KMS-11 (cell line): ENCODE results near the gene LCORL.

Source experiments
- H2AFZ ChIP-seq: fragments of 200-600 bp; sonication (generic); 2 replicates; pipeline ENCODE4 v1.6.1; 2016; ENCODE audit warnings: antibody characterized with exemption, mixed run types, low read depth
- H3K27ac ChIP-seq: fragments of 200-600 bp; sonication (generic); 2 replicates; pipeline ENCODE4 v1.6.1; 2016; ENCODE audit warnings: mild to moderate bottlenecking, mixed run types
- H3K27me3 ChIP-seq: fragments of 200-600 bp; sonication (generic); 2 replicates; pipeline ENCODE4 v1.6.1; 2017; ENCODE audit warnings: mild to moderate bottlenecking, low read depth, mixed run types, moderate library complexity; ENCODE audit not compliant: insufficient read depth
- H3K36me3 ChIP-seq: fragments of 200-600 bp; sonication (generic); 2 replicates; pipeline ENCODE4 v1.6.1; 2017; ENCODE audit warnings: mild to moderate bottlenecking, mixed run types; ENCODE audit not compliant: insufficient read depth
- H3K4me1 ChIP-seq: fragments of 200-600 bp; sonication (generic); 2 replicates; pipeline ENCODE4 v1.6.1; 2016; ENCODE audit warnings: mild to moderate bottlenecking, low read depth, mixed run types; ENCODE audit not compliant: poor library complexity, severe bottlenecking
- H3K4me2 ChIP-seq: fragments of 200-600 bp; sonication (generic); 2 replicates; pipeline ENCODE4 v1.7.0; 2016; ENCODE audit warnings: mild to moderate bottlenecking, mixed run types
- H3K4me3 ChIP-seq: fragments of 200-600 bp; sonication (generic); IDR thresholded peaks from 2 replicates; pipeline ENCODE4 v1.6.1; 2017; ENCODE audit warnings: low read depth, low read length, mixed read lengths; ENCODE audit not compliant: insufficient read depth
- H3K79me2 ChIP-seq: fragments of 200-600 bp; sonication (generic); 2 replicates; pipeline ENCODE4 v1.6.1; 2016; ENCODE audit warnings: low read depth, mixed run types; ENCODE audit not compliant: insufficient read depth
- H3K9ac ChIP-seq: fragments of 200-600 bp; sonication (generic); 2 replicates; pipeline ENCODE4 v1.6.1; 2016; ENCODE audit warnings: mild to moderate bottlenecking, mixed run types
- H4K20me1 ChIP-seq: fragments of 200-600 bp; sonication (generic); 2 replicates; pipeline ENCODE4 v1.6.1; 2016; ENCODE audit warnings: mild to moderate bottlenecking, mixed run types; ENCODE audit not compliant: insufficient read depth
- CTCF ChIP-seq: fragments of 200-600 bp; sonication (generic); conservative IDR thresholded peaks from 2 replicates; pipeline ENCODE4 v1.6.1; 2017; ENCODE audit warnings: low read depth, mild to moderate bottlenecking, antibody characterized with exemption, low read length, moderate library complexity, mixed read lengths

The LCORL gene

GRCh38 chr4:17894421-17894820 lies 127.1 kb downstream of the LCORL start:
- Histone ChIP-seq H4K20me1 (no peaks in the 10 kb centered on the region), H3K27me3 (no peaks in the 10 kb centered on the region), H3K36me3 (no peaks in the 10 kb centered on the region), H3K79me2 (no peaks in the 10 kb centered on the region), H3K4me1 (no peaks in the 10 kb centered on the region), H2AFZ (no peak overlapping the region), H3K27ac (no peak overlapping the region), H3K4me2 (no peak overlapping the region), H3K4me3 (no peak overlapping the region), H3K9ac (no peak overlapping the region)
- no peak for TF ChIP-seq CTCF

GRCh38 chr4:17889692-17890091 lies 131.9 kb downstream of the LCORL start:
- Histone ChIP-seq H3K4me3 (no peak overlapping the region), H3K9ac (no peak overlapping the region), H4K20me1 (no peaks in the 10 kb centered on the region), H3K79me2 (no peaks in the 10 kb centered on the region), H3K27ac (no peak overlapping the region), H3K4me2 (no peak overlapping the region), H3K27me3 (no peaks in the 10 kb centered on the region), H3K36me3 (no peaks in the 10 kb centered on the region), H3K4me1 (no peaks in the 10 kb centered on the region), H2AFZ (no peak overlapping the region)
- TF ChIP-seq CTCF: no peak

- no peaks in the 10 kb centered on the region for H3K27me3 ChIP-seq
- H3K4me2 ChIP-seq: no peak overlapping the region
- no peak overlapping the region for H3K27ac ChIP-seq
- H3K79me2 ChIP-seq: no peaks in the 10 kb centered on the region
- TF ChIP-seq CTCF: no peak
- no peaks in the 10 kb centered on the region for H3K4me1 ChIP-seq
- H4K20me1 ChIP-seq: no peaks in the 10 kb centered on the region
- no peaks in the 10 kb centered on the region for H3K36me3 ChIP-seq
- no peak overlapping the region for H3K4me3 ChIP-seq
- no peak overlapping the region for H3K9ac ChIP-seq
- no peak overlapping the region for H2AFZ ChIP-seq
Observed at GRCh38 chr4:17884511-17884910, 137.0 kb downstream of the LCORL start.

GRCh38 chr4:17884063-17884462 lies 137.5 kb downstream of the LCORL start:
- Histone ChIP-seq H2AFZ (no peak overlapping the region), H3K27ac (no peak overlapping the region), H4K20me1 (no peaks in the 10 kb centered on the region), H3K79me2 (no peaks in the 10 kb centered on the region), H3K36me3 (no peaks in the 10 kb centered on the region), H3K4me3 (no peak overlapping the region), H3K27me3 (no peaks in the 10 kb centered on the region), H3K4me2 (no peak overlapping the region), H3K4me1 (no peaks in the 10 kb centered on the region), H3K9ac (no peak overlapping the region)
- no peak for TF ChIP-seq CTCF

GRCh38 chr4:17877661-17878060 lies 143.9 kb downstream of the LCORL start:
- Histone ChIP-seq H3K27me3 (no peaks in the 10 kb centered on the region), H3K9ac (no peak overlapping the region), H3K79me2 (no peaks in the 10 kb centered on the region), H3K36me3 (no peaks in the 10 kb centered on the region), H2AFZ (no peak overlapping the region), H4K20me1 (no peaks in the 10 kb centered on the region), H3K4me2 (no peak overlapping the region), H3K4me1 (peaks cover 18% of the 10 kb centered on the region), H3K4me3 (no peak overlapping the region), H3K27ac (no peak overlapping the region)
- no peak for TF ChIP-seq CTCF
